ENCODE results near the gene CAV2.

DNA sequence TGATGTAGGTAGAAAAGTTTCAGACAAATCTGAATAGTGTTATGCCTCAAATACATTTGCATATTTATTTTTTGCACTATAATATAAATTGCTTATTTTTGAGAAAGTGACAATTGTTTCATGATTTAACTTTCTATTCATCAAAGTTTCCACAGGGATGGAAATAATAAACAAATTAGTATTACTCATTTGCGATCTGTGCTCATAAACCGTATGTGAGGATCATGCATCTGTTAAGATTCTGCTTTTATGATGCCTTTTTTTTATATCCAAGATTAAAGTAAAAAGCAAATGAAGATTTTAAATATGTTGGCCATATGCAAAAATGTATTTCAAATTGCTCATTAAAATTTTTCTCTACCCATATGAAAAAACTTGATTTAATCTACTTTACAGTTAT, 45.2 kb upstream of the CAV2 start:
- TF ChIP-seq EZH2phosphoT487 (IDR thresholded peaks at IDR 0.05; ENCODE audit: borderline replicate concordance, low read depth, low read length): no peak
- TF ChIP-seq, protein P1, sequence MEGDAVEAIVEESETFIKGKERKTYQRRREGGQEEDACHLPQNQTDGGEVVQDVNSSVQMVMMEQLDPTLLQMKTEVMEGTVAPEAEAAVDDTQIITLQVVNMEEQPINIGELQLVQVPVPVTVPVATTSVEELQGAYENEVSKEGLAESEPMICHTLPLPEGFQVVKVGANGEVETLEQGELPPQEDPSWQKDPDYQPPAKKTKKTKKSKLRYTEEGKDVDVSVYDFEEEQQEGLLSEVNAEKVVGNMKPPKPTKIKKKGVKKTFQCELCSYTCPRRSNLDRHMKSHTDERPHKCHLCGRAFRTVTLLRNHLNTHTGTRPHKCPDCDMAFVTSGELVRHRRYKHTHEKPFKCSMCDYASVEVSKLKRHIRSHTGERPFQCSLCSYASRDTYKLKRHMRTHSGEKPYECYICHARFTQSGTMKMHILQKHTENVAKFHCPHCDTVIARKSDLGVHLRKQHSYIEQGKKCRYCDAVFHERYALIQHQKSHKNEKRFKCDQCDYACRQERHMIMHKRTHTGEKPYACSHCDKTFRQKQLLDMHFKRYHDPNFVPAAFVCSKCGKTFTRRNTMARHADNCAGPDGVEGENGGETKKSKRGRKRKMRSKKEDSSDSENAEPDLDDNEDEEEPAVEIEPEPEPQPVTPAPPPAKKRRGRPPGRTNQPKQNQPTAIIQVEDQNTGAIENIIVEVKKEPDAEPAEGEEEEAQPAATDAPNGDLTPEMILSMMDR (conservative IDR thresholded peaks at IDR 0.05; ENCODE audit: low read length): no peak
